ENCODE data around the gene SLC27A4.

- TF ChIP-seq BHLHE40 (IDR thresholded peaks at IDR 0.05; ENCODE audit: borderline replicate concordance), result no peak
- no peak for TF ChIP-seq ARNT (IDR thresholded peaks at IDR 0.05)
These were observed 43.0 kb upstream of the SLC27A4 start for GRCh38 chr9:128297221-128297773.

Measured in HEK293T (cell line).